HEK293T (cell line): ENCODE results near the gene DHRS1.

ENCODE experiments used
- ARNT ChIP-seq: fragments of 450-650 bp; IDR thresholded peaks from 2 replicates; pipeline ENCODE4 v1.6.1; 2017; ENCODE audit warnings: mild to moderate bottlenecking
- ELF4 ChIP-seq: fragments of 450-650 bp; IDR thresholded peaks from 2 replicates; pipeline ENCODE4 v1.6.1; 2017; ENCODE audit warnings: antibody characterized with exemption
- FOXA1 ChIP-seq: fragments of 450-650 bp; IDR thresholded peaks from 2 replicates; pipeline ENCODE4 v1.6.1; 2016; ENCODE audit warnings: mild to moderate bottlenecking
- FOXK2 ChIP-seq: fragments of 450-650 bp; IDR thresholded peaks from 2 replicates; pipeline ENCODE4 v1.6.1; 2016; ENCODE audit warnings: mild to moderate bottlenecking
- LEF1 ChIP-seq: fragments of 450-650 bp; IDR thresholded peaks from 2 replicates; pipeline ENCODE4 v1.6.1; 2017; ENCODE audit warnings: mild to moderate bottlenecking, borderline replicate concordance
- PKNOX1 ChIP-seq: fragments of 450-650 bp; IDR thresholded peaks from 2 replicates; pipeline ENCODE4 v1.6.1; 2016
- SP1 ChIP-seq: fragments of 450-650 bp; IDR thresholded peaks from 2 replicates; pipeline ENCODE4 v1.6.1; 2017

GRCh38 chr14:24337824-24338175 is 38.2 kb upstream of the DHRS1 start:
- TF ChIP-seq PKNOX1 (no peak), ELF4 (no peak), LEF1 (no peak), SP1 (no peak), ARNT (no peak), FOXA1 (no peak), FOXK2 (no peak)
